Lower leg skin (tissue), 4 donors: ENCODE measurements around the gene ASCL1. TPM values are rescaled to one million over a fixed set of nuclear protein-coding genes. Genes with fewer than 3 reads are reported as not detected.

ENCODE experiments used
- DNase-seq, 2 donors: peaks; one replicate each; pipeline ENCODE4 v3.0.0-alpha.2; 2019; ENCODE audit warnings: low spot score in 2 of 2
- H3K4me3 ChIP-seq: fragments of 200-600 bp; sonication (generic); 2 replicates; pipeline ENCODE4 v1.5.1; 2017; ENCODE audit warnings: mild to moderate bottlenecking, low read depth; ENCODE audit not compliant: poor library complexity, severe bottlenecking
- POLR2A ChIP-seq, 2 donors: fragments of 450-650 bp; IDR thresholded peaks; one replicate each; pipeline ENCODE4 v1.6.1; 2016 to 2017; ENCODE audit warnings: antibody characterized with exemption in 2 of 2, mild to moderate bottlenecking in 1 of 2, moderate library complexity in 1 of 2
- WGBS, 2 donors: methylation state at CpG; one replicate each; pipeline ENCODE4 v1.1.5; 2018; 5-methylcytosine and 5-hydroxymethylcytosine counted together
- intact Hi-C: fragments of 100-400 bp; cut with DNase I; formaldehyde crosslinking; loops from one replicate; pipeline ENCODE4 v1.15.0; 2023; ENCODE audit warnings: low total_unique reads
- total RNA-seq, 4 donors: library from RNA; depleted of rRNA; stranded (reverse); fragments of >200 nt; gene quantifications; one replicate each; pipeline ENCODE4 v1.1.0, GENCODE V29; 2016
- TF ChIP-seq, protein P1 (sequence below), 3 donors: fragments of 450-650 bp; IDR thresholded peaks; one replicate each; pipeline ENCODE4 v1.5.1; 2016; ENCODE audit warnings: antibody characterized with exemption in 3 of 3, mild to moderate bottlenecking in 3 of 3, moderate library complexity in 2 of 3

The ASCL1 gene
- total RNA-seq, 4 donors from 2014 or later, result not detected

DNA sequence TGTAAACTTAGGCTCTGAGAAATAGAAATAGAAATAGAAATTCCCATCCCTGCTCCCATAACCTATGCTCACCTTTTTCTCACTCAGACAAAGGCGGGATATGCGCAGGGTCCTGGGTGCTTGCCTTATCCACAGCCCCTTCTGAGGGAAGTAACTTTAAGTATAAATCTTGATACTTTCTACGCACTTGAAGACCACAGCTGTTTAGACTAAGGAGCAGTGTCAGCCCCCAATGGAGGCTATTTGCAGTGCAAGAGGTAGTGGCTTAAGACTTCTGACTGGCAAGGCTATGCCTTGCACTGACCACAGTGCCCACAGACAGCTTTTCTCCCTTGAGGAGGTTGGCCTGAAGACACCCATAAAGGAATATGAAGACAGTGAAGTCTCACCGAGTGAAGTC lies 35.2 kb downstream of the ASCL1 start:
- no peak overlapping the region for H3K4me3 ChIP-seq
- DNase-seq, result no peak
- 86 to 89% methylated on average over 4 of the region's 4 CpGs for whole genome bisulfite sequencing, 2 donors
- intact Hi-C loops, result no loop called here
- no peak for TF ChIP-seq POLR2A (IDR thresholded peaks at IDR 0.05)
- TF ChIP-seq, protein P1, sequence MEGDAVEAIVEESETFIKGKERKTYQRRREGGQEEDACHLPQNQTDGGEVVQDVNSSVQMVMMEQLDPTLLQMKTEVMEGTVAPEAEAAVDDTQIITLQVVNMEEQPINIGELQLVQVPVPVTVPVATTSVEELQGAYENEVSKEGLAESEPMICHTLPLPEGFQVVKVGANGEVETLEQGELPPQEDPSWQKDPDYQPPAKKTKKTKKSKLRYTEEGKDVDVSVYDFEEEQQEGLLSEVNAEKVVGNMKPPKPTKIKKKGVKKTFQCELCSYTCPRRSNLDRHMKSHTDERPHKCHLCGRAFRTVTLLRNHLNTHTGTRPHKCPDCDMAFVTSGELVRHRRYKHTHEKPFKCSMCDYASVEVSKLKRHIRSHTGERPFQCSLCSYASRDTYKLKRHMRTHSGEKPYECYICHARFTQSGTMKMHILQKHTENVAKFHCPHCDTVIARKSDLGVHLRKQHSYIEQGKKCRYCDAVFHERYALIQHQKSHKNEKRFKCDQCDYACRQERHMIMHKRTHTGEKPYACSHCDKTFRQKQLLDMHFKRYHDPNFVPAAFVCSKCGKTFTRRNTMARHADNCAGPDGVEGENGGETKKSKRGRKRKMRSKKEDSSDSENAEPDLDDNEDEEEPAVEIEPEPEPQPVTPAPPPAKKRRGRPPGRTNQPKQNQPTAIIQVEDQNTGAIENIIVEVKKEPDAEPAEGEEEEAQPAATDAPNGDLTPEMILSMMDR (IDR thresholded peaks at IDR 0.05), result no peak

DNA sequence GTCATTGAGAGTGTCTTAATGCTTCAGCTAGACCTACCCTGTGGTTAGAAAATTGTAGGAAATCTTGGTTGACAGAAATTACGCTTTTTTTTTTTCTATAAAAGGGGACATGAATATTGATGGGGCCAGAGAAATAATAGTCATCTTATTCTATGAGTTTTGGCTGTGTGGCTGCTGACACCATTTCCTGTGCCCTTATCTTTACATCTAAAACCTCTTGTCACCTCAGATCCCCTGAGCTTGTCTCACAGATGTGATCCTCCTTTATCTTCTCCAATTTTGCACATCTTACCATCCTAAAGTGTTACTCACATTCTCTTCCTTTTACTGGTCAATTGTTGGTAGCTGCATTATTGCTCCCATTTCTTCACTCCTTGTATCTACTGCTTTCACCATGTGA lies 36.1 kb downstream of the ASCL1 start:
- no peak overlapping the region for H3K4me3 ChIP-seq
- WGBS, 2 donors, result 67 to 70% methylated on average over 1 of the region's 1 CpG
- DNase-seq, result no peak
- TF ChIP-seq POLR2A (IDR thresholded peaks at IDR 0.05), result no peak
- TF ChIP-seq, protein P1 (IDR thresholded peaks at IDR 0.05), result no peak
- intact Hi-C loops, result no loop called here

DNA sequence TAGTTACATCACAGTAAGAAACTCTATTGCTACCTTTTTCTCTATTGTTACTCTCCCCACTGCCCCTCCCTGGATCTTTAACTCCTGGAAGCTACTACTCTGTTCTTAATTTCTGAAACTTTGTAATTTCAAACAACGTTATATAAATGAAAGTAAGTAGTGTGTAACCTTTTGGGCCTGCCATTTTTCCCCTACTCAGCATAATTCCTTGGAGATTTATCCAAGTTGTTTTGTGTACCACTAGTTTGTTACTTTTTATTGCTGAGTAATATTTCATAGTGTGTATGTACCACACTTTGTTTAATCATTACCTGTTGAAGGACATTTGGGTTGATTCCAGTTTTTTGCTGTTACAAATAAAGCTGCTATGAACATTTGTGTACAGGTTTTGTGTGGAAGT lies 37.9 kb downstream of the ASCL1 start:
- H3K4me3 ChIP-seq, result no peak overlapping the region
- TF ChIP-seq, protein P1 (IDR thresholded peaks at IDR 0.05), result no peak
- TF ChIP-seq POLR2A (IDR thresholded peaks at IDR 0.05), result no peak
- WGBS, 2 donors, result 71 to 78% methylated on average over 1 of the region's 1 CpG
- DNase-seq, result no peak
- intact Hi-C loops, result no loop called here

Other genes starting within 250 kb of the ASCL1 start
- not detected for gene PAH, start 40.4 kb upstream of the ASCL1 start, total RNA-seq